ENCODE measurements around the gene IL1R1.

Gene IL1R1

GRCh38 chr2:102197389-102198137, 55.0 kb downstream of the IL1R1 start:
- no peak for DNase-seq (ENCODE audit: low read depth in 2 of 2)

- DNase-seq (ENCODE audit: low read depth in 2 of 2), result no peak
Observed at GRCh38 chr2:102200539-102200938, 58.0 kb downstream of the IL1R1 start.

GRCh38 chr2:102204638-102205037, 62.1 kb downstream of the IL1R1 start:
- no peak for DNase-seq (ENCODE audit: low read depth in 2 of 2)

DNA sequence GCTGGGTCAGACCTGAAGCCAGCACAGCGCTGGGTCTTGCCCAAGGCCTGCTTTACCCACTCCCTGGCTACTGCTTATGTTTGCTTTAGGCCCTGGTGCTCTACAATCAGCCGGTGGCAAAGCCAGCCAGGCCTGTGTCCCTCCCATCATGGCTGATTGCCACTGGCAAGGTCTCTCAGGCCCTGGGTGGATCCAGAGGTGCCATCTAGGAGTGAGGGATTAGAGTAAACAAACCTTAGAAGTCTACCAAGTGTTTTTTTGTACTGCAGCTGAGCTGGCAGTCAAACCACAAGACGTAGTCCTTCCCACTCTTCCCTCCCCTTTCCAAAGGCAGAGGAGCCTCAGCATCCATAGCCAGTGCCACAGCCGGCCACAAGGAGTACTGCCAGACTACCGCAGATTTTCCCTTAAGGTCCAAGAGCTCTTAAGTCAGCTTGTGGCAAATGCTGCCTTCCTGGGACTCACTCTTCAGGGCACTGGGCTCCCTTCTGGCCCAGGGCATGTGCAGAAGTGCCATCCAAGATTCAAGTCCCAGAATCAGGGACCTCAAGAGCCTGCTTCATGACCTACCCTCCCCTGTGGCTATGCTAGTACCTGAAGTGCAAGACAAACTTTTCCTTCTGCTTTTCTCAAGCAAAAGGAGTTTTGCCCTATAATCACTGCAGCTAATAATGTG, 64.3 kb downstream of the IL1R1 start:
- no peak for DNase-seq (ENCODE audit: low read depth in 2 of 2)

DNA sequence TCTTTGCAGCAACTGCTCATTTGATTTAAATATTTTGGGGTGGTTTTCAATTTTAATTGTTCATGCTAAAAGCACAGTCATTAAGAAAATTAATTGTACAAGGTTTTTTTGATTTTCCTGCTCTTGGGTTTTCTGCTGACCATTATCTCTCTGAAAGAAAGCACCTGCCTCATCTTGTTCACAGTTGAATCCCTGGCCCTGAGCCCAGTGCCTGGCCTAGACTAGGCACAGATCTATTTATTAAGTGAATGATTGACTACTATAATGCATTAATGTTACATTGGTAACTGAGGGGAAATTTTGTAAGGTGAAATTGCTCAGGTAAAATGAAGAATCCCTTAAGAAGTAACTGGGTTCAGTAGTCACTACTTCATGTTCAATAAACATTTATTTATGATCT, 66.2 kb downstream of the IL1R1 start:
- DNase-seq (ENCODE audit: low read depth in 2 of 2), result no peak

- no peak for DNase-seq (ENCODE audit: low read depth in 2 of 2)
Observed at GRCh38 chr2:102209474-102209873, 66.9 kb downstream of the IL1R1 start.

GRCh38 chr2:102217032-102217431, 74.5 kb downstream of the IL1R1 start:
- no peak for DNase-seq (ENCODE audit: low read depth in 2 of 2)

DNA sequence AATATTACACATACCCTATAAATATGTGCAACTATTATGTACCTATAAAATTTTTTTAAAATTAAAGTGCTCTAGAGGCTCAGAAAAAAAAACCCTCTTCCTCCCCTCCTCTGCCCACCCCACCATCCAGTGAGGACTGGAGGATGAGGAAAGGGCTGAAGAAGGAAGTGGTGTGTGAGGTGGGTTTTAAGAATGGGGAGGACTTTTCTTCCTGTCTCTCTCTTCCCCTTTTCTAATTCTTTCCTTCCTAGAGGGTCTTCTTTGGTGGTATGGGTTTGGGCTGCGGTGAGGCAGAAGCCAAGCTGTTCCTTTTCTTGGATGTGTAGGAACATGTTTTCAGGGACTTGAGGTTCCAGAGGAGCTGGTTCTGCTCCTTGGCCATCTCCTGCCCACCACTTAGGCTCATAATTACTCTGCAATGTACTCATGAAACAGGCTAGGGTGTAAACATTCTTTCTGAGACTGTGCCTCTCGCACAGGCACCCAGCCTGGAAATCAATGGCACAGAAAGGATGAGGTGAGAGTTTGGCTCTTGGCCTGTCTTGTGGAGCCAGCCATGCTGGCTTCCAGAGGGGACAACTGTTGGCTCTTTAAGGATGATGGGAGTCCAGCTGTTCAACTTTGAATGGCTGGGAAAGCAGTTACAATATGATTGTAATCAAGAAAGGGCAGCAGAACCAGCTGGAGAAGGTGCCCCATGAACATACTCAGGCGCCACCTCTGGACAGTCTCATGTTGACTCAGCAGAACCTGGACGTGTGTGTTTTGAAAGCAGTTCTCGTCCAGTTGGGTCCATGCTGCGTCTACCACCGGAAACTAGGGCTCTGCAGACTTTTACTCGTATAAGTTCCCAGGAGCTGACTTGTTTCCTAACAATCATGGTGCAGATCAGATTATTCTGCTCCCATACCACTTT, 82.5 kb downstream of the IL1R1 start:
- no peak for DNase-seq (ENCODE audit: low read depth in 2 of 2)

- no peak for DNase-seq (ENCODE audit: low read depth in 2 of 2)
Observed at GRCh38 chr2:102226171-102226570, 83.6 kb downstream of the IL1R1 start.

DNA sequence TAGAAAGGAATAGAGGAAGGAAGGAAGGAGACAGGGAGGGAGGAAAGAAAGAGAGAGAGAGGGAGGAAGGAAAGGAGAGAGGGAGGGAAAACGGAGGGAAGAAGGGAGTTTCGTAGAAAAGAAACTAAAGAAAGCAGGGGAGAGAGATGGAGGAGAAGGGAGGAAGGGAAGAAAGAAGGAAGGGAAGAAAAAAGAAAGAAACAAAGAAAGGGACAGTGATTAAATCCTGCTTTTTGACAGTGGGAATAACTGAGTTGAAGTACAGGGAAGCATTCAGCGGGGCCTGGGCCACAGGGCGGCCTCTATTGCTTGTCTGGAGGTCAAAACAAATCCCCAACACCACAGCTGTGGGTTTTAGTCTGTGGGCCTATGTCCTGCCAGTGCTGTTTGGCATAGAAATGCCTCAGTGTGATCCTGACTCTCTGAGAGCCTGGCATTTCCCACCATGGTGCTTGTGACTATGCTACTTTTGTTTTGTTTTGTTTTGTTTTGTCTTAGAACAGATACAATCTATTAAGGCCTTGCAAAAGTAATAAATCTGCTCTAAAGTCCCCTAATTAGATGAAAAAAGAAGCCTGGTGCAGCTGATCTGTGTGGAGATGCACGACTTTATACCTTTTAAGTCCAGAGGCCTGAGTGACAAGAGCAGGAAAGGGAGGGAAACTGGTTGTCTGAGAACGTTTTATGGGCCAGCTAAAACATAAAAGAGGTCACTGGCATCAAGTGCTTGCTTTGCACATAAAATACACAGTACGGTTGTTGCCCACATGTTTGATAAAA, 84.3 kb downstream of the IL1R1 start:
- DNase-seq (ENCODE audit: low read depth in 2 of 2), result no peak

GRCh38 chr2:102229141-102229769, 86.7 kb downstream of the IL1R1 start:
- no peak for DNase-seq (ENCODE audit: low read depth in 2 of 2)

Data from stimulated activated CD8-positive, alpha-beta memory T cell treated with anti-CD3 and anti-CD28 coated beads, Interleukin-2, amount 100 ng/mL, for 1 hour (primary cell).